ENCODE data around the gene ENTHD1. TPM values are rescaled to one million over a fixed set of nuclear protein-coding genes. Genes with fewer than 3 reads are reported as not detected.

The ENTHD1 gene
- total and polyA plus RNA-seq, 2 of the 4 experiments (the other 2 are of a cell fraction), result not detected

GRCh38 chr22:39721206-39722031 is 172.1 kb downstream of the ENTHD1 start:
- Histone ChIP-seq H3K18ac (ENCODE audit: low read depth, low read length) (no peak overlapping the region), H3K23ac (ENCODE audit: low read depth, low read length) (no peak overlapping the region), H3K9me1 (ENCODE audit: insufficient read depth, low read length) (no peaks in the 10 kb centered on the region), H3K79me1 (ENCODE audit: low read depth in 1 of 2, low read length in 2 of 2) (no peaks in the 10 kb centered on the region), H3K27me3 (ENCODE audit: control insufficient read depth, insufficient read depth, low read length) (peaks cover 48% of the 10 kb centered on the region), H2BK5ac (ENCODE audit: low read depth, low read length, poor library complexity, severe bottlenecking) (no peak overlapping the region), H3K9ac (ENCODE audit: low read depth, low read length) (no peak overlapping the region), H2BK15ac (ENCODE audit: low read depth, low read length) (no peak overlapping the region), H2AFZ (replicated peaks; ENCODE audit: low read length, poor library complexity) (no peak overlapping the region), H3K4me3 (ENCODE audit: insufficient read depth, low read depth, low read length) (no peak overlapping the region), H2AK5ac (ENCODE audit: low read depth, low read length) (no peak overlapping the region), H3K4me1 (ENCODE audit: control insufficient read depth, insufficient read depth, low read length) (peaks cover 3% of the 10 kb centered on the region; the same call in 1 of the 2 replicates), H3K9me3 (ENCODE audit: control insufficient read depth, insufficient read depth, low read length) (no peaks in the 10 kb centered on the region), H3K4me2 (ENCODE audit: low read depth, low read length) (no peak overlapping the region), H2BK20ac (ENCODE audit: low read depth, low read length) (no peak overlapping the region), H2BK120ac (ENCODE audit: low read depth, low read length) (no peak overlapping the region), H4K91ac (ENCODE audit: insufficient read depth, low read depth, low read length) (no peak overlapping the region), H4K5ac (ENCODE audit: low read depth, low read length) (no peak overlapping the region), H3K4ac (ENCODE audit: low read depth, low read length) (no peak overlapping the region), H3K36me3 (ENCODE audit: control insufficient read depth, insufficient read depth, low read length) (no peaks in the 10 kb centered on the region), H3K56ac (ENCODE audit: extremely low read depth, insufficient read depth, low read length) (no peak overlapping the region), H4K20me1 (ENCODE audit: insufficient read depth, low read length) (no peaks in the 10 kb centered on the region), H3K14ac (replicated peaks; ENCODE audit: low read depth, low read length) (no peak overlapping the region), H3K27ac (ENCODE audit: insufficient read depth, low read length) (no peak overlapping the region), H2AK9ac (replicated peaks; ENCODE audit: low read depth, low read length, poor library complexity) (no peak overlapping the region), H4K8ac (ENCODE audit: low read depth in 2 of 2, low read length in 2 of 2) (no peak overlapping the region)
- 82% methylated on average over 5 of the region's 9 CpGs; no CpG with 5 or more reads in 1 of the 2 experiments for WGBS, 2 experiments (ENCODE audit: extremely low coverage in 2 of 2, insufficient read length in 1 of 2)
- DNase-seq (no peak), ATAC-seq (ENCODE audit: low read depth) (no peak)
- intact Hi-C loops (cut with micrococcal nuclease) (no loop called here), in situ Hi-C loops (cut with MboI; ENCODE audit: low sequenced_read_pairs) (no loop called here), dilution Hi-C loops (cut with HindIII; ENCODE audit: low sequenced_read_pairs, unreplicated experiment) (no loop called here)
- no TSS peak for BruUV-seq (replicated peaks)
- ChIA-PET POLR2A (ENCODE audit: unreplicated experiment) (no interaction called here), CTCF (interaction anchor here (1.1 kb wide), 1 partner anchor 11 kb away, joined by 3 read pairs; no protein-coding TSS in a partner anchor)
- TF ChIP-seq USF2 (IDR thresholded peaks at IDR 0.05; ENCODE audit: low read depth, low read length) (no peak), BHLHE40 (IDR thresholded peaks at IDR 0.05; ENCODE audit: low read depth, low read length) (no peak), RAD21 (IDR thresholded peaks at IDR 0.05; ENCODE audit: low read length) (no peak), ELK1 (IDR thresholded peaks at IDR 0.05; ENCODE audit: borderline replicate concordance, low read depth, low read length) (no peak), FOS (IDR thresholded peaks at IDR 0.05; ENCODE audit: low read depth, low read length) (no peak), CHD1 (IDR thresholded peaks at IDR 0.05; ENCODE audit: low read depth, low read length) (no peak), MAFK (IDR thresholded peaks at IDR 0.05; ENCODE audit: low read depth, low read length) (no peak), RFX5 (IDR thresholded peaks at IDR 0.05; ENCODE audit: low read depth, low read length) (no peak), RCOR1 (IDR thresholded peaks at IDR 0.05; ENCODE audit: insufficient replicate concordance, low read length) (no peak), MXI1 (IDR thresholded peaks at IDR 0.05; ENCODE audit: borderline replicate concordance, low read depth, low read length) (no peak), CEBPB (IDR thresholded peaks at IDR 0.05; ENCODE audit: low read depth, low read length) (no peak), SMC3 (IDR thresholded peaks at IDR 0.05; ENCODE audit: low read depth, low read length) (no peak), MAZ (IDR thresholded peaks at IDR 0.05; ENCODE audit: borderline replicate concordance, low read depth, low read length) (no peak), POLR2A (IDR thresholded peaks at IDR 0.05; ENCODE audit: low read depth, low read length) (no peak), CTCF (conservative IDR thresholded peaks at IDR 0.05; ENCODE audit: low read depth, low read length) (no peak)
